ENCODE results near the gene RAP1GAP.

Gene RAP1GAP

DNA sequence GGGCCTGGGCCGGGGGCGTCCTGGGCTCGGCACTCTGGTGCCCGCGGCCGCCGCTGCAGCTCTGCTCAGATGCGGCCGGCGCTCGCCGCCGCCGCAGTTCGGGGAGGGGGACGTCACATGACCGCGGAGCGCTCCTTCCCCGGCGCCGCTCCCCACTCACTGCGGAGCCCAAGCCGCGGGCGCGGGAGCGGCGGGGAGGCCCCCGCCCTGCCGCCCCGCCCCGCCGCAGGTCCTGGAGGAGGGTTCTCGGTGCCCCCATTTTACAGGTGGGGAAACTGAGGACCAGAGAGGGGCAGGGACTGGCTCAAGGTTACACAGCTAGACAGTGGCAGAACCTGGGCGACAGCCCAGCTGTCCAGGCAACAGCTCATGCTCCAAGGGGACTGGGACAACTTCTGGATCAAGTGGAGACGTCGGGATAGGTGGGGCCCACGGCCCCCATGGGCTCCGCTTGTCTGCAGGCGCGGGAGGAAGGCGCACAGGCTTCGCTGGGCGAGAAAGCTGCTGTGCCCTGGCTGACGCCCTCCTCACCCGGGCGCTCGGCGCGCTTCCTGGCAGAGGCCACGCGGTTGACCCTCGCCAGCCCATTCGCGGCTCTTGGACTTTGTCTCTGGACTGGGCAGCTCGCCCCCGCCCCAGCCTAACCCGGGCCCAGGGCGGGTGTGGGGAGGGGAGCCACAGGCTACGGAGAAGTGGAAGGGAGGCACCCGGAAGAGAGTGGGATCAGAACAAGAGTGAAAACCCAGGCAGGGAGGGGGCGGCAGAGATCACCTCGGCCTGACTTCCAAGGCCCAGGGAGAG lies at the start of gene RAP1GAP:
TSS of gene RAP1GAP (minus strand) at position 100 of the 801 bp plus-strand sequence. CDS start 49,325 bp downstream, outside the sequence.
- peak; percentile 81 for DNase-seq

GRCh38 chr1:21716169-21716568 lies 47.0 kb upstream of the RAP1GAP start:
- DNase-seq, result no peak

GRCh38 chr1:21707891-21708290 lies 38.7 kb upstream of the RAP1GAP start:
- DNase-seq, result no peak

DNA sequence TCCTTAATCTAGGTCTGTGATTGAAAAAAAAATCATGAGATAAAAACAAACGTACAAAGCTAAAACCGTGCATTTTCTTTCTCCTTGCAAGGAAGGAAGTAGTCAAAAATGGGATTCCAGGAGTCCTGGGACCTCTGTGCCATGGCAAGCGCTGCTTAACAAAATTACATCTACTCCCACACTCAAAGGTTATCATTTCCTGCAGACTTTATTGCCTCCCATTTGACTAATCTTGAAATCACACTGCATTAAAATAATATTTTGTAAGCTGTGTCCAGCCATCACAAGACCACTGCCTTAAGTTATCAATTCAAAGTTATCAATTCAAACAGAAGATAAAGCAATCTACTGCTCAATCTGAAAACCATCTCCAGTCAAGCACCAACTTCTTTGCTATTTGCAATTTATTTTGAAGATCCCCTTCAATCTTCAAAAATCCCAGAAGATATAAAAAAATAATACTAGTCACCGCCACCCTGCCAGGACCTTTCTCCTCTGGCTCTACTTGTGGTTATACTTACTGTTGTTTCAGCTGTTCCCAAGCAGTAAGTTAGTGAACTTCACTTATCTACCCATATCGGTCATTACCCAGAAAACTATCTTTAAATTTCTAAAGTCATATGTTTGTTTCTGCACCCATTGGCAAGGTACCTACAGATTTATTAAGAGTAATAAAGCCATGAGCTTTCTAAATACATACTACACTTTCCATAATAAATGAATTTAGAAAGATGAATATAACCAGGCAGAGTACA lies 38.1 kb upstream of the RAP1GAP start:
- no peak for DNase-seq

DNA sequence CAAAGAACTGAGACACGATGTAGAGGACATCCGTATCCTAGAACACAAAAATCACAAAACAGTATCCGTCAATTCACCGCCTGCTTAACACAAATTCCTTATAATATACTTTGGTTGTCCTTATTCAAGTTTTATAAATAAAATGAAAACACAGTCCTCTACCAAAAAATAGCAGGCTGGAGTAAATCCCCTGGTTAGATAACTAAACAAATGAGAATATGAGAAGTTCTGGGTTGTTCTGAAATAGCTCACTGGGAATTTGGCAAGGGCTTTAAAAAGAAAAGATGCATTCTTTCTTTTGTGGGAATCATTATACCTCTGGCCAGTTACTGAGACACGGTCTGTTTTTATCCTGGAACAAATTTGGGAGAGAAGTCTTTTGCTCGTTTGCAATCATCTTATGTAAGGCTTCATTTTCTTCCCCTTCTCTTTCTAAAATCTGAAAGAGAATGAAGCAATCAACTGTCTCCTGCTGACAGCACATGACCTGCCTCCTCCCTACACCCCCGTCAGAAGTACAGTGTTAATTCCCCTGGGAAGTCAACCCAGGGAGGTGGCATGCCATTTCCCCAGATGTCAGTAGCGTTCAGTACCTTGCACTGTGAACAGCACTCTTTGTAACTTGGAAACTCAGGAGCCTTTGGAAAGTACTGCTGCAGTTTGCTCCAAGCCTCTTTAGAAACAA lies 37.1 kb upstream of the RAP1GAP start:
- DNase-seq, result peak; percentile 69

DNA sequence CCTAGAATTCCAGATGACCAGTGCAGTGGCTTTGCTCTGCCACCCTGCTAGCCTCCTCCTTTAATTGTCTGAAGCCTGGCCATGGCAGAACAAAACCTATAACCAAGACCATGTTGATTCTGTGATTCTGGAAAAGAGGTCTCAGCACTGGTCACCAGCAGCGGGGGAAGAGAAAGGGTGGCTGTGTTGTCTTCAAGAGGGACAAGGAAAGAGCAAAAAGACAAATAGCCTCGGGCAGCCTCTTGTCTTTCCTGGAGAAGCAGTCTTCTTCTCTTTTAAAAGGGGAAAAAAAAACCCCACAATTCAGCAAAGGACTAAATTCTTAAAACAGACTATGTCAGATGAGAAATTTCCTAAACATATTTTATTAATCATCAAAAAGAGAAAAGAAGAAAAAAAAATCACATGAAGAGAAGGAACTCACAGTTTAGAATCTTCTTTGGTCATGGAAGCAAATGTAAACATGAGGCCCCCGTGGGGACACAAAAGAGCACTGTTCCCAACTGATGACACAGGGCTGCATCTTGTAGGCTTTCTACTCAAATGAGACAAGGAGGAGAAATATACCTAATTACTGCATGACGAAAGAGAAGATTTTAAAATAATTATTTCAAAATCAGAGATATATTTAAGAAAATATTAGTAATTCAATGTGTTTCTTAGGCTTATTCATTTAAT lies 36.3 kb upstream of the RAP1GAP start:
- DNase-seq, result peak; percentile 58

- DNase-seq, result no peak
These were observed 35.0 kb upstream of the RAP1GAP start for GRCh38 chr1:21704145-21704544.

GRCh38 chr1:21703318-21703963 lies 34.3 kb upstream of the RAP1GAP start:
- no peak for DNase-seq

DNA sequence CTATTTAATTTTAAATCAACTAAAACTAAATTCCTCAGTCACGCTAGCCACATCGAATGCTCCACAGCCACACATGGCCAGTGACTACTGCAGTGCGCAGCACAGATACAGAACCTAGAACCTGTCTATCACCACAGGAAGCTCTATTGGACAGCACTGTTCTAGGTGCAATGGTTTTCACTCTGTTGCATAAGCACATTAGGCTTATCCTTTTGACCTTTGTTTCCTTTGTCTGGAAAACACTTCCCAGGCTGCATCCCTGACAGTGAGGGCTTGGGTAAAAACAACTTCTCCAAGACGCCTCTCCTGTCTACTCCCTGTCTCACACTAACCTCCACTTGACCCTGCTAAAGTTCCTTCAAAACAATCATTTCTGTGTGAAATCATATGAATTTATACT lies 33.6 kb upstream of the RAP1GAP start:
- no peak for DNase-seq

DNA sequence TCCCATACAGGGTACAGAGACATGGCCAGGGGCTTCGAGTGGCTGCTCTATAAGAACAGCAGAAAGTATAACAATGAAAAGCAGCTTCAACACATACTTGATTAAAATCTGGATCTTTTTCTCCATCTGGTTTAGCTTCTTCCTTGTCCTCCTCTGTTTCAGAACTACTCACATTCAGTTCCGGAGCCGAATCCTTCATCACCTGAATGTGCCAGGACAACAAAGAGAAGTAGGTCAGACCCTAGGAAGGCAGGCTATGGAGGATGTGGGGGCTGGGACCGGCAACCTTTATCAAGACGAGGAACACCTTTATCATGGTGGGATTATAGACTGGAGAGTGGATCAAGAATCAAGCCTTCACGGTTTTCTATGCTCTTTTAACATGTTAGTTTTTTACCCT lies 32.2 kb upstream of the RAP1GAP start:
- no peak for DNase-seq

DNA sequence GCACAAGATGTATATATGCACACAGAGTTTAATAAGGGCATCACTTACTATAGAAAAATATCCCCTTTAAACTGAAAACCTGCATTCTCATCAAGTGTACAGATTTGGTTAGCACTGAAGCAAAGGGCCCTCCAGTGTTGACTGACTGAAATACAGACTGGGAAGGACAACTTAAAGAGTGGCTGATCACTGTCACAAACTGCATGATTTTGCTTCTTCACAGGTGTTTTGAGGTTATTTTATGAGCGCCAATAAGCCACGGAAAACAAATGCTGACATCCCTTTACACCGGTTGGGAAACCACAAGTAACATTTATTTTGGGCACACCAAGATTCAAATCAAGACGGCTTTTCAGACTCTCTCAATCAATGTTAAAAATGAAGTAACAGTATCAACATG lies 30.9 kb upstream of the RAP1GAP start:
- DNase-seq, result no peak

DNA sequence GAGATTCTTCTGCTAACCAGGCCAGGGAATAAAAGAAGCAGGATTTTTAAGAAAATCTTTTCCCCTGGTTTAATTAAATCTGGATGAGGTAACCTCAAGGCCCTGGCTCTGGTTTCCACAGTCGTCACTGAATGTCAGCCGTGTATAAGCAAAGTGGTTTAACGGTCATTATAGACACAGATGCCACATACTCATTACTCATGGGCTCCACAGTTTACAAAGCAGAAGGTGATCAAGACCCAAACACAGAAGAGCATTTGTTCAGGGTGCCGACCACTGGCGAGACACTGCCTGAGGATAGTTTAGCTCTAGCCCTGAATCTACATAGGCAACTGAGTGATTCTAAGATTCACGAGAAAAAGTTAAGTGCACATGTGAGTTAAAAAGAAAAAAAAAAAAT lies 27.8 kb upstream of the RAP1GAP start:
- peak; percentile 52 for DNase-seq

DNA sequence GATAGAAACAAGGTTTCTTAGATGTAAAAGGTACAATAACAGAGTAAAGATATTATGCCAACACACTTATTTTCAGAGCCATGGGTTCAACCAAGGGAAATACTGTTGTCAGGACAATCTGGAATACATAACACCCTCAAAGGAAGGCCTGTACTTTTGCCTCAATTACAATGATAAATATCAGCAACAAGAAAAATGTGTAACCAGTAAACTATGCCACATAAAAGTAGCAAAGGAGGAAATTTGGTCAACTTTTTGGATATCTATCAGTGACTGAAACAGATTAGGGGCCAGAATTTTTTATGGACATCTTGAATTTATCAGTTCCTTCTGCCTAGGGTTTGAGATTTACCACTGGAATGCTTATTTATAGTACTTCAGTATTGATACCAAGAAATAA lies 24.6 kb upstream of the RAP1GAP start:
- no peak for DNase-seq

DNA sequence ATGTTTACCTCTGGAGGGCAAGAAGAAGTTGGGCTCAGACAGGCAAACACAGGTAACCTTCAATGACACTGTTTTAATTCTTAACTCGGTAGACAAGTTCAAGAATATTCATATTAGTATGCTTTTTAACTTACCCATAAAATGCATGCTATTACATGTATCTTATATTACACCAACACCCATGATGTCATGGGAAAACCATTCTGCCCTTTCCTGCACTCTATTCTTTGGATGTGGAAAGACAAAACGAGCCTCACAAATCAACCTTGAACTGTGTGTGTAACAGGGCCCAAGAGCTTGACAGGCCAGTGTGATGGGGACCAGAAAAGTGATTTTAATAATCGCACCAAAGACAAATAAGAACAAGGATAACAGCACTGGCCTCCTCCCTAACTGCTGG lies 22.6 kb upstream of the RAP1GAP start:
- DNase-seq, result no peak

GRCh38 chr1:21689661-21690372 lies 20.7 kb upstream of the RAP1GAP start:
- no peak for DNase-seq

- no peak for DNase-seq
These were observed 17.9 kb upstream of the RAP1GAP start for GRCh38 chr1:21687081-21687529.

GRCh38 chr1:21685946-21686678 lies 17.0 kb upstream of the RAP1GAP start:
- DNase-seq, result no peak

DNA sequence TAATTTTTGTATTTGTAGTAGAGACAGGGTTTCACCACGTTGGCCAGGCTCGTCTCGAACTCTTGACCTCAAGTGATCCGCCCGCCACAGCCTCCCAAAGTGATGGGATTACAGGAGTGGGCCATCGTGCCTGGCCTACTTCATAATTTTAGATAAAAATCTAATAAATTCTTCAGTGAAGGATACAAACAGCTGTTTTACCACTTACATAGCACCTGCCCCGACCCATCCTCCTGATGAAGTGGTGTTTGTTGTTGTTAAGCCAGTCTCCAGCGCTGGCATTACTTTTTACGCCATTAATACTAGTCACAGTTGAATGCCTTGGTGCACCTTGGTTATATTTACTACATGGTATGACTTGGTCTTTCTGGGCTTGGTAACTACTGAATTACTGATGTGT lies 12.3 kb upstream of the RAP1GAP start:
- no peak for DNase-seq

GRCh38 chr1:21680918-21681317 lies 11.8 kb upstream of the RAP1GAP start:
- no peak for DNase-seq

GRCh38 chr1:21680381-21680780 lies 11.2 kb upstream of the RAP1GAP start:
- no peak for DNase-seq

DNA sequence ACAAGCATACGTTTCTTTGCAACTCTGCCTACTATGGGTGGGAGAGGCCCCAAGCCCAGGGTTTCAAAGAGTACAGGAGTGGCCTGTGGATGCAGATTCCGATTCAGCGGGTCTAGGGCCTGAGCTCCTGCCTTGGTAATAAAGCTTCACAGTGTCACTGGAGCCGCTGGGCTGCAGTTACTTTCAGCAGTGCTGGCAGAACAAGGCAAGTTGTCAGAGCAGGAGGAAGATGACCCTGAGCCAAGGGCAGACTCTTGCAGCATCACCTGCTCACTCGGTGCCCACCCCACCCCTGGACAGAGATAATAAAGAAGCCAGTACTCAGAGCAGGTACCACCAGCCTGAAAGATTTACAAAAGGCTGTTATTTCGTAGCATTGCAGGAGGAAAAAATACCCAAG lies 8.0 kb upstream of the RAP1GAP start:
- DNase-seq, result no peak

All from islet precursor cell (in vitro differentiated cells).